K562 (cell line): ENCODE results near the gene NHLRC2. TPM values are rescaled to one million over a fixed set of nuclear protein-coding genes. Genes with fewer than 3 reads are reported as not detected.

Source experiments
- L3MBTL2 ChIP-seq: fragments of 450-650 bp; IDR thresholded peaks from 2 replicates; pipeline ENCODE4 v1.6.1; 2016; ENCODE audit warnings: mild to moderate bottlenecking, moderate library complexity
- NR3C1 ChIP-seq: sonication (generic); formaldehyde crosslinking; IDR thresholded peaks from 2 replicates; pipeline ENCODE4 v1.8.1; 2022; ENCODE audit warnings: missing genetic modification reagents
- SMAD2 ChIP-seq: fragments of 150-350 bp; IDR thresholded peaks from 2 replicates; pipeline ENCODE4 v1.6.1; 2014; ENCODE audit warnings: low read depth, mild to moderate bottlenecking, low read length
- ZNF263 ChIP-seq: sonication (generic); formaldehyde crosslinking; IDR thresholded peaks from 2 replicates; pipeline ENCODE4 v1.8.0; 2022; ENCODE audit warnings: mild to moderate bottlenecking, missing genetic modification reagents, borderline replicate concordance
- polyA plus RNA-seq, 8 experiments: library from polyadenylated mRNA; depleted of rRNA in 4 of 8; stranded (reverse) in 5 of 8; unstranded in 3 of 8; fragments of >200 nt; fragmentation: Nextera tagmentation in 2 of 8; fragmentation: Illumina TruSeq in 1 of 8; extraction: Ambion mirVana in 2 of 8; extraction: Trizol in 1 of 8; gene quantifications; 2 replicates each; pipeline versions ENCODE4 v1.2.1 to v1.2.3, GENCODE V29; 2011 to 2014; ENCODE audit warnings: inconsistent platforms in 1 of 8, missing spikeins in 1 of 8
- total RNA-seq, 7 experiments: library from RNA; depleted of rRNA in 6 of 7; stranded (reverse); fragments of >200 nt in 6 of 7; fragmentation: Illumina TruSeq in 2 of 7; extraction: Trizol in 2 of 7; gene quantifications; 2 replicates each; pipeline versions ENCODE4 v1.2.1 to v1.2.3, GENCODE V29; 2011 to 2021; ENCODE audit warnings: low replicate concordance in 1 of 7
- TF ChIP-seq, protein P1 (sequence below), 2 experiments: fragments of 450-650 bp; formaldehyde crosslinking in 1 of 2; IDR thresholded peaks; 2 replicates each; pipeline versions ENCODE4 v1.4.0 to v1.6.1; 2014 to 2020; ENCODE audit warnings: mild to moderate bottlenecking in 2 of 2, borderline replicate concordance in 1 of 2, low read depth in 1 of 2
- TF ChIP-seq, protein P2 (sequence below): fragments of 450-650 bp; IDR thresholded peaks from 2 replicates; pipeline ENCODE4 v1.6.1; 2018; ENCODE audit not compliant: partially characterized antibody
- TF ChIP-seq, protein P3 (sequence below): fragments of 250-450 bp; sonication (Bioruptor Pico); IDR thresholded peaks from 2 replicates; pipeline ENCODE4 v1.4.0; 2020; ENCODE audit warnings: mild to moderate bottlenecking

NHLRC2 gene
- total and polyA plus RNA-seq, 9 of the 15 experiments (the other 6 are each of a cell fraction or from before 2014, with no cell fraction given) = 1.5 to 22.4 (median 10.3) TPM

DNA sequence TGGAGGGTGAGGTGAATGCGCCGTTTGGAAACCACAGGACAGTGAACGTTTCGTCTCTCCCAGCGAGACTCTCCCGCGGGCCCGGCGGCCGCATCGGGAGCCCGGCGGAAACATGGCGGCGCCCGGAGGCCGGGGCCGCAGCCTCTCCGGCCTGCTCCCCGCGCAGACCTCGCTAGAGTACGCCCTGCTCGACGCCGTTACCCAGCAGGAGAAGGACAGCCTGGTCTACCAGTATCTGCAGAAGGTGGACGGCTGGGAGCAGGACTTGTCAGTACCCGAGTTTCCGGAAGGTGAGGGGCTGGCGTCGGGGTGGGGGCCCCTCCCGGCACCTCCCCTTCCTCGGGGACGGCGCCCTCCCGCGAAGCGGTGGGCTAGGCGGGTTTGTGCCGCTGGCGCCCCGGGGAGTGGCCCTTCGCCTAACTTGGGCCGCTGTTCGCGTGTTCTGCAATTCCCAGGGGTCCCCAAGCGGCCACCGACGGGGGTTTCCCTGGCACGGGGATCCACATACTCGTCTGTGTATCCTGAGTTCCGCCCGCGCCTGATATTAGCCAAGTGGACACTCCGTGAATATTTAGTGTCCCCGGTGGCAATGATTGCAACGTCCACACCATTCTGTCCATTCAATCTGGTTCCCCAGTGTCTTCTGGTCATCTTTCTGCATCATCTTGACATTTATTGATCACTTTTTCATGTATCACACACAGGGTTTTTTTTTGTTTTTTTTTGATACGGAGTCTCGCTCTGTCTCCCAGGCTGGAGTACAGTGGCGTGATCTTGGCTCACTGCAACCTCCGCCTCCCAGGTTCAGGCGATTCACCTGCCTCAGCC is 514 bp downstream of the NHLRC2 start (continued):
- TF ChIP-seq, protein P1, sequence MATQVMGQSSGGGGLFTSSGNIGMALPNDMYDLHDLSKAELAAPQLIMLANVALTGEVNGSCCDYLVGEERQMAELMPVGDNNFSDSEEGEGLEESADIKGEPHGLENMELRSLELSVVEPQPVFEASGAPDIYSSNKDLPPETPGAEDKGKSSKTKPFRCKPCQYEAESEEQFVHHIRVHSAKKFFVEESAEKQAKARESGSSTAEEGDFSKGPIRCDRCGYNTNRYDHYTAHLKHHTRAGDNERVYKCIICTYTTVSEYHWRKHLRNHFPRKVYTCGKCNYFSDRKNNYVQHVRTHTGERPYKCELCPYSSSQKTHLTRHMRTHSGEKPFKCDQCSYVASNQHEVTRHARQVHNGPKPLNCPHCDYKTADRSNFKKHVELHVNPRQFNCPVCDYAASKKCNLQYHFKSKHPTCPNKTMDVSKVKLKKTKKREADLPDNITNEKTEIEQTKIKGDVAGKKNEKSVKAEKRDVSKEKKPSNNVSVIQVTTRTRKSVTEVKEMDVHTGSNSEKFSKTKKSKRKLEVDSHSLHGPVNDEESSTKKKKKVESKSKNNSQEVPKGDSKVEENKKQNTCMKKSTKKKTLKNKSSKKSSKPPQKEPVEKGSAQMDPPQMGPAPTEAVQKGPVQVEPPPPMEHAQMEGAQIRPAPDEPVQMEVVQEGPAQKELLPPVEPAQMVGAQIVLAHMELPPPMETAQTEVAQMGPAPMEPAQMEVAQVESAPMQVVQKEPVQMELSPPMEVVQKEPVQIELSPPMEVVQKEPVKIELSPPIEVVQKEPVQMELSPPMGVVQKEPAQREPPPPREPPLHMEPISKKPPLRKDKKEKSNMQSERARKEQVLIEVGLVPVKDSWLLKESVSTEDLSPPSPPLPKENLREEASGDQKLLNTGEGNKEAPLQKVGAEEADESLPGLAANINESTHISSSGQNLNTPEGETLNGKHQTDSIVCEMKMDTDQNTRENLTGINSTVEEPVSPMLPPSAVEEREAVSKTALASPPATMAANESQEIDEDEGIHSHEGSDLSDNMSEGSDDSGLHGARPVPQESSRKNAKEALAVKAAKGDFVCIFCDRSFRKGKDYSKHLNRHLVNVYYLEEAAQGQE (IDR thresholded peaks at IDR 0.05; ENCODE audit: borderline replicate concordance) = no peak
- TF ChIP-seq, protein P1 (CRISPR knock-in tag; IDR thresholded peaks at IDR 0.05; ENCODE audit: low read depth) = no peak
- TF ChIP-seq, protein P2, sequence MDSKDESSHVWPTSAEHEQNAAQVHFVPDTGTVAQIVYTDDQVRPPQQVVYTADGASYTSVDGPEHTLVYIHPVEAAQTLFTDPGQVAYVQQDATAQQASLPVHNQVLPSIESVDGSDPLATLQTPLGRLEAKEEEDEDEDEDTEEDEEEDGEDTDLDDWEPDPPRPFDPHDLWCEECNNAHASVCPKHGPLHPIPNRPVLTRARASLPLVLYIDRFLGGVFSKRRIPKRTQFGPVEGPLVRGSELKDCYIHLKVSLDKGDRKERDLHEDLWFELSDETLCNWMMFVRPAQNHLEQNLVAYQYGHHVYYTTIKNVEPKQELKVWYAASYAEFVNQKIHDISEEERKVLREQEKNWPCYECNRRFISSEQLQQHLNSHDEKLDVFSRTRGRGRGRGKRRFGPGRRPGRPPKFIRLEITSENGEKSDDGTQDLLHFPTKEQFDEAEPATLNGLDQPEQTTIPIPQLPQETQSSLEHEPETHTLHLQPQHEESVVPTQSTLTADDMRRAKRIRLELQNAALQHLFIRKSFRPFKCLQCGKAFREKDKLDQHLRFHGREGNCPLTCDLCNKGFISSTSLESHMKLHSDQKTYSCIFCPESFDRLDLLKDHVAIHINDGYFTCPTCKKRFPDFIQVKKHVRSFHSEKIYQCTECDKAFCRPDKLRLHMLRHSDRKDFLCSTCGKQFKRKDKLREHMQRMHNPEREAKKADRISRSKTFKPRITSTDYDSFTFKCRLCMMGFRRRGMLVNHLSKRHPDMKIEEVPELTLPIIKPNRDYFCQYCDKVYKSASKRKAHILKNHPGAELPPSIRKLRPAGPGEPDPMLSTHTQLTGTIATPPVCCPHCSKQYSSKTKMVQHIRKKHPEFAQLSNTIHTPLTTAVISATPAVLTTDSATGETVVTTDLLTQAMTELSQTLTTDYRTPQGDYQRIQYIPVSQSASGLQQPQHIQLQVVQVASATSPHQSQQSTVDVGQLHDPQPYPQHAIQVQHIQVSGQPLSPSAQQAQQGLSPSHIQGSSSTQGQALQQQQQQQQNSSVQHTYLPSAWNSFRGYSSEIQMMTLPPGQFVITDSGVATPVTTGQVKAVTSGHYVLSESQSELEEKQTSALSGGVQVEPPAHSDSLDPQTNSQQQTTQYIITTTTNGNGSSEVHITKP = peak; percentile 8
- TF ChIP-seq NR3C1 (CRISPR knock-in tag) (no peak), ZNF263 (no peak), L3MBTL2 (peak; percentile 64; the same call in 1 of the 2 replicates), SMAD2 (no peak)
- TF ChIP-seq, protein P3, sequence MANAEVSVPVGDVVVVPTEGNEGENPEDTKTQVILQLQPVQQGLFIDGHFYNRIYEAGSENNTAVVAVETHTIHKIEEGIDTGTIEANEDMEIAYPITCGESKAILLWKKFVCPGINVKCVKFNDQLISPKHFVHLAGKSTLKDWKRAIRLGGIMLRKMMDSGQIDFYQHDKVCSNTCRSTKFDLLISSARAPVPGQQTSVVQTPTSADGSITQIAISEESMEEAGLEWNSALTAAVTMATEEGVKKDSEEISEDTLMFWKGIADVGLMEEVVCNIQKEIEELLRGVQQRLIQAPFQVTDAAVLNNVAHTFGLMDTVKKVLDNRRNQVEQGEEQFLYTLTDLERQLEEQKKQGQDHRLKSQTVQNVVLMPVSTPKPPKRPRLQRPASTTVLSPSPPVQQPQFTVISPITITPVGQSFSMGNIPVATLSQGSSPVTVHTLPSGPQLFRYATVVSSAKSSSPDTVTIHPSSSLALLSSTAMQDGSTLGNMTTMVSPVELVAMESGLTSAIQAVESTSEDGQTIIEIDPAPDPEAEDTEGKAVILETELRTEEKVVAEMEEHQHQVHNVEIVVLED (CRISPR knock-in tag) = no peak
